Duodenal mucosa (tissue), 2 donors: ENCODE results near the gene LYZL6.

Source experiments
- H3K27ac ChIP-seq: one replicate; pipeline ENCODE4 v1.7.0; 2013; ENCODE audit warnings: low read depth, low read length
- H3K27me3 ChIP-seq, 2 donors: one replicate each; pipeline ENCODE4 v1.7.0; 2013; ENCODE audit warnings: low read length in 2 of 2, control low read depth in 1 of 2; ENCODE audit not compliant: insufficient read depth in 2 of 2, control insufficient read depth in 1 of 2
- H3K36me3 ChIP-seq, 2 donors: one replicate each; pipeline ENCODE4 v1.7.0; 2013; ENCODE audit warnings: low read length in 2 of 2, control low read depth in 1 of 2; ENCODE audit not compliant: insufficient read depth in 2 of 2, control insufficient read depth in 1 of 2
- H3K4me1 ChIP-seq, 2 donors: one replicate each; pipeline ENCODE4 v1.7.0; 2013; ENCODE audit warnings: low read length in 2 of 2, control low read depth in 1 of 2; ENCODE audit not compliant: insufficient read depth in 2 of 2, control insufficient read depth in 1 of 2
- H3K4me3 ChIP-seq, 2 donors: one replicate each; pipeline ENCODE4 v1.7.0; 2013; ENCODE audit warnings: low read length in 2 of 2, low read depth in 1 of 2
- H3K9ac ChIP-seq, 2 donors: one replicate each; pipeline ENCODE4 v1.7.0; 2013; ENCODE audit warnings: low read length in 2 of 2, low read depth in 1 of 2
- H3K9me3 ChIP-seq, 2 donors: one replicate each; pipeline ENCODE4 v1.7.0; 2013; ENCODE audit warnings: low read length in 2 of 2, control low read depth in 1 of 2; ENCODE audit not compliant: control insufficient read depth in 1 of 2

Gene LYZL6

DNA sequence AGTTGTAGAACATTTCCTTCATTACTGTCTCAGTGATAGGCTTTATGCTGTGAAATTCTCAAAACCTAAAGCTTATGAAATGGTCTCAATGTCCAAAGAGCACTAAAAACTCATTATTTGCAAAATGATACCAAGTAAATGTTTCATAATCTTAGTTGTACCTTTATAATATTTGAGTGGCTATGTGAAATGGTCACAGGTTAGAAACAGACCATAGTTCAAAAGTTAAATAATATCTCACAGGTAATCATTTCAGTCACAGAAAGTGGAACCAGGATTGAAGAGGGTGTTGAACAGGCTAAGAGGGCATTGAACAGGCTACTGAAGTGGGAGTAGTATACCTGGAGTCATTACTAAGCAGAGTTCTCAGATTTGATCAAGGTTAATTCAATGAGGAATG, 15.8 kb downstream of the LYZL6 start:
- Histone ChIP-seq H3K36me3 (no peaks in the 10 kb centered on the region), H3K4me3 (no peak overlapping the region), H3K9me3 (no peaks in the 10 kb centered on the region), H3K9ac (no peak overlapping the region), H3K27me3 (no peaks in the 10 kb centered on the region), H3K27ac (no peak overlapping the region), H3K4me1 (peaks cover 7% of the 10 kb centered on the region in 2 donors)

- Histone ChIP-seq H3K4me3 (no peak overlapping the region), H3K27ac (no peak overlapping the region), H3K36me3 (no peaks in the 10 kb centered on the region), H3K9ac (no peak overlapping the region), H3K27me3 (no peaks in the 10 kb centered on the region), H3K4me1 (no peaks in the 10 kb centered on the region), H3K9me3 (no peaks in the 10 kb centered on the region)
Measured at GRCh38 chr17:35923609-35924114, 19.9 kb downstream of the LYZL6 start.

DNA sequence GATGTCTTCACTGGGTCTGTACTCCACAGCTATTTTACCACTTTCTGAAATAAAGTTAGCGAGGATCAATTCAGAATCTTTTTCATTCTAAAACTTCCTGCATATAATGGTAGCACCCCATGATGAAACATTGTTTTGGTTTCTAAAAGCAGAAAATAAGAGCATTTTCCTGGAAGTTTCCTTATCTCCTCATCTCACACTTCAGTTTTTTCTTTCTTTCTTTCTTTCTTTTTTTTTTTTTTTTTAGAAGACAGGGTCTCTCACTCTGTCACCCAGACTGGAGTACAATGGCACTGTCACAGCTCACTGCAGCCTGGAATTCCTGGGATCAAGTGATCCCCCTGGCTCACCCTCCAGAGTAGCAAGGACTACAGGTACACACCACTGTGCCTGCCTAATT, 23.3 kb downstream of the LYZL6 start:
- Histone ChIP-seq H3K27ac (no peak overlapping the region), H3K4me1 (no peaks in the 10 kb centered on the region), H3K4me3 (no peak overlapping the region), H3K27me3 (no peaks in the 10 kb centered on the region), H3K36me3 (no peaks in the 10 kb centered on the region), H3K9ac (no peak overlapping the region), H3K9me3 (no peaks in the 10 kb centered on the region)

DNA sequence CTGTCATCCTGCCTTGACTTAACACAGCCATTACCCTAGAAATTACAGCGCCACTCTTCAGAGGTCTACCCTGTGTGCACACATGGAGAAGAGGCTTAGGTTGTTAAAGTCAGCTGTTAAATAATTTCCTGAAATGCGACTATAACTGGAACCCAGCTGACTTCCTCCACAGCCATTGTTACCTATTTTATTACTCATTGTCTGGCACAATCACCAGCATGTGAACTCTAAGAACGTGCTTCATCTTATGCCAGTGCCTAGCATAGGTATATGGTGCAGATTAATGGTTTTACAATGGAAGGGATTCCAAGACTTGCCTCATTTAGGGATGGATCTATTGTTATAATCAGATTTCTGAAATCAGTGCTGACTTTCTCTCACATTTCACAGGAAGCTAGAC, 24.8 kb downstream of the LYZL6 start:
- H3K9ac ChIP-seq: no peak overlapping the region
- no peaks in the 10 kb centered on the region for H3K36me3 ChIP-seq
- no peak overlapping the region for H3K27ac ChIP-seq
- no peak overlapping the region for H3K4me3 ChIP-seq
- no peaks in the 10 kb centered on the region for H3K9me3 ChIP-seq
- no peaks in the 10 kb centered on the region for H3K4me1 ChIP-seq
- no peaks in the 10 kb centered on the region for H3K27me3 ChIP-seq

- no peaks in the 10 kb centered on the region for H3K4me1 ChIP-seq
- no peaks in the 10 kb centered on the region for H3K9me3 ChIP-seq
- H3K4me3 ChIP-seq: no peak overlapping the region
Measured at GRCh38 chr17:35917519-35918213, 25.8 kb downstream of the LYZL6 start.

DNA sequence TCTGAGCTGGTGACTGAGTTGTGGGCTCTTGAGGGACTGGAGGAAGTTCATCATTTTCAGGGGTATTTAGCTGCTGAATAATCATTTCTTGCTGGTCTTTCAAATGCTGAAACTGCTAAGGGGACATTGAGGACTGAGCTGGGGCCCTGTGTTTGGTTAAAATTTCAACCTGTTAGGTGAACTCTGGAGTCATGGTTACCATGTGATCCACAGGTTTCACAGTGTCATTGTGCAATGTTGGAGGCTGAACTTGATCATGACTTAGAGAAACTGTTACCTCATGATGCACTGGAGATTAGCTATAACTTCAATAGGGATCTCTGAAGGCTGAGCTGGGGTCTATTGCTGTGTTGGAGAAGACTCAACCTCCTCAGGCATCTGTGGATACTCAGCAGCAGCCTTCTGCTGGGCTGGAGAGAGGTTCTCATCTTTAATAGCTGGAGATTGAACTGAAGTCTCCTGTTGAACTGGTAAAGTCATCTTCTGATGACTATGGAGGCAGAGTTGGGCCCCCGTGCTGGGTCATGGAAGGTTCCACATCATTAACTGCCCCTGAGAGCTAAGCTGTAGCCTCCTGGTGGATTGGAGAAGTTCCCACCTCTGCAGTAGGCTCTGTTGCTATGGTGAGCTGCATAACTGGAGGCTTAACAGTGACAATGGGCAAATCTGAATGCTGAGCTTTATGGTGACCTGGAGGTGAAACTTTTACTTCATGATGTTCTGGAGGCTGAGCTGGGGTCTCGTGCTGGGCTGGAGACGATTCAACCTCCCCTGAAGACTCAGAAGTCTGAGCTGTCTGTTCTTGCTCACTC, 28.2 kb downstream of the LYZL6 start:
- H3K9ac ChIP-seq: no peak overlapping the region
- no peaks in the 10 kb centered on the region for H3K4me1 ChIP-seq
- H3K27ac ChIP-seq: no peak overlapping the region

More at GRCh38 chr17:35917519-35918213, 25.8 kb downstream of the LYZL6 start:
- Histone ChIP-seq H3K36me3 (no peaks in the 10 kb centered on the region), H3K9ac (no peak overlapping the region), H3K27ac (no peak overlapping the region), H3K27me3 (no peaks in the 10 kb centered on the region)

GRCh38 chr17:35914354-35914753, 29.2 kb downstream of the LYZL6 start:
- no peak overlapping the region for H3K9ac ChIP-seq
- no peak overlapping the region for H3K4me3 ChIP-seq
- no peaks in the 10 kb centered on the region for H3K27me3 ChIP-seq
- H3K9me3 ChIP-seq: no peaks in the 10 kb centered on the region
- H3K27ac ChIP-seq: no peak overlapping the region
- H3K4me1 ChIP-seq: no peaks in the 10 kb centered on the region
- H3K36me3 ChIP-seq: no peaks in the 10 kb centered on the region

More for the DNA sequence above, 28.2 kb downstream of the LYZL6 start:
- Histone ChIP-seq H3K36me3 (no peaks in the 10 kb centered on the region), H3K27me3 (no peaks in the 10 kb centered on the region), H3K9me3 (no peaks in the 10 kb centered on the region), H3K4me3 (no peak overlapping the region)

DNA sequence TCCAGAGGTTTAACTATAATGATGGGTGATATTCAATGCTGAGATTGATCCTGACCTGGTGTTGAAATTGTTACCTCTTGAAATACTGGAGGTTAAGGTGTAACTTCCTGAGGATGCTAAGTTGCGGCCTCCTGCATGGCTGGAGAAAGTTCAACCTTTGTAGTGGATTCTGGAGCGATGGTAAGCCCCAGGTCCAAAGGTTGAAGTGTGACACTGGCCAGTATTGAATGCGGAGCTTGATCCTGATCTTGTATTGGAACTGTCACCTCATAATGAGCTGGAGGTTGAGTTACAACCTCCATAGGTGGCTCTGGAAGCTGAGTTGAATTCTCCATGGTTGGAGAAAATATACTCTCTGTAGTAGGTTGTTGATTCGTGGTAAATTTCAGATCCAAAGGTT, 29.9 kb downstream of the LYZL6 start:
- no peak overlapping the region for H3K27ac ChIP-seq
- H3K9me3 ChIP-seq: no peaks in the 10 kb centered on the region
- H3K4me1 ChIP-seq: no peaks in the 10 kb centered on the region
- H3K36me3 ChIP-seq: no peaks in the 10 kb centered on the region
- H3K27me3 ChIP-seq: no peaks in the 10 kb centered on the region
- no peak overlapping the region for H3K9ac ChIP-seq
- H3K4me3 ChIP-seq: no peak overlapping the region

GRCh38 chr17:35912942-35913341, 30.6 kb downstream of the LYZL6 start:
- Histone ChIP-seq H3K9ac (no peak overlapping the region), H3K9me3 (no peaks in the 10 kb centered on the region), H3K27me3 (no peaks in the 10 kb centered on the region), H3K4me3 (no peak overlapping the region), H3K36me3 (no peaks in the 10 kb centered on the region), H3K4me1 (no peaks in the 10 kb centered on the region), H3K27ac (no peak overlapping the region)

- Histone ChIP-seq H3K4me1 (no peaks in the 10 kb centered on the region), H3K9ac (no peak overlapping the region), H3K4me3 (no peak overlapping the region), H3K9me3 (no peaks in the 10 kb centered on the region), H3K27me3 (no peaks in the 10 kb centered on the region), H3K27ac (no peak overlapping the region), H3K36me3 (no peaks in the 10 kb centered on the region)
Measured at GRCh38 chr17:35912339-35912912, 31.1 kb downstream of the LYZL6 start.
